Lower leg skin (tissue), 3 donors: ENCODE data around the gene HEPACAM.

Experiments used
- CTCF ChIP-seq, 3 donors: fragments of 450-650 bp; IDR thresholded peaks; one replicate each; pipeline ENCODE4 v1.5.1; 2016; ENCODE audit warnings: antibody characterized with exemption in 3 of 3, mild to moderate bottlenecking in 3 of 3, moderate library complexity in 2 of 3
- POLR2A ChIP-seq, 2 donors: fragments of 450-650 bp; IDR thresholded peaks; one replicate each; pipeline ENCODE4 v1.6.1; 2016 to 2017; ENCODE audit warnings: antibody characterized with exemption in 2 of 2, mild to moderate bottlenecking in 1 of 2, moderate library complexity in 1 of 2

- no peak for TF ChIP-seq CTCF (IDR thresholded peaks at IDR 0.05)
- no peak for TF ChIP-seq POLR2A (IDR thresholded peaks at IDR 0.05)
Measured at GRCh38 chr11:124869856-124870387, 65.9 kb downstream of the HEPACAM start.
